Epithelial cell of prostate (primary cell): ENCODE results near the gene OR6B3.

Source experiments
- DNase-seq: peaks from one replicate; pipeline ENCODE4 v3.0.0-alpha.2; 2011; ENCODE audit warnings: low read depth, low spot score
- H3K27ac ChIP-seq: fragments of 450-650 bp; 2 replicates; pipeline ENCODE4 v1.5.1; 2017; ENCODE audit warnings: mild to moderate bottlenecking

OR6B3 gene

GRCh38 chr2:240053173-240054155 is at the start of gene OR6B3:
OR6B3 (minus strand) TSS chr2:240053521.
- DNase-seq: no peak
- H3K27ac ChIP-seq: no peak within 1 kb of the TSS

DNA sequence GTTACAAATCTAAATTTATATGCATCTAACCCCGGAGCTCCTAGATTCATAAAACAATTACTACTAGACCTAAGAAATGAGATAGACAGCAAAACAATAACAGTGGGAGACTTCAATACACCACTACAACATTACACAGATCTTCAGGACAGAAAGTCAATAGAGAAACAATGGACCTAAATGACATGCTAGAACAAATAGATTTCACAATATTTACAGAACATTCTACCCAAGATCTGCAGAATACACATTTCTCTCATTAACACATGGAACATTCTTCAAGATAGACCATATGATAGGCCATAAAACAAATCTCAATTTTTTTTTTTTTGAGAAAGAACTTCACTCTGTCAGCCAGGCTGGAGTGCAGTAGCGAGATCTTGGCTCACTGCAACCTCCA is 45.0 kb upstream of the OR6B3 start:
- DNase-seq: no peak
- H3K27ac ChIP-seq: no peak overlapping the region

DNA sequence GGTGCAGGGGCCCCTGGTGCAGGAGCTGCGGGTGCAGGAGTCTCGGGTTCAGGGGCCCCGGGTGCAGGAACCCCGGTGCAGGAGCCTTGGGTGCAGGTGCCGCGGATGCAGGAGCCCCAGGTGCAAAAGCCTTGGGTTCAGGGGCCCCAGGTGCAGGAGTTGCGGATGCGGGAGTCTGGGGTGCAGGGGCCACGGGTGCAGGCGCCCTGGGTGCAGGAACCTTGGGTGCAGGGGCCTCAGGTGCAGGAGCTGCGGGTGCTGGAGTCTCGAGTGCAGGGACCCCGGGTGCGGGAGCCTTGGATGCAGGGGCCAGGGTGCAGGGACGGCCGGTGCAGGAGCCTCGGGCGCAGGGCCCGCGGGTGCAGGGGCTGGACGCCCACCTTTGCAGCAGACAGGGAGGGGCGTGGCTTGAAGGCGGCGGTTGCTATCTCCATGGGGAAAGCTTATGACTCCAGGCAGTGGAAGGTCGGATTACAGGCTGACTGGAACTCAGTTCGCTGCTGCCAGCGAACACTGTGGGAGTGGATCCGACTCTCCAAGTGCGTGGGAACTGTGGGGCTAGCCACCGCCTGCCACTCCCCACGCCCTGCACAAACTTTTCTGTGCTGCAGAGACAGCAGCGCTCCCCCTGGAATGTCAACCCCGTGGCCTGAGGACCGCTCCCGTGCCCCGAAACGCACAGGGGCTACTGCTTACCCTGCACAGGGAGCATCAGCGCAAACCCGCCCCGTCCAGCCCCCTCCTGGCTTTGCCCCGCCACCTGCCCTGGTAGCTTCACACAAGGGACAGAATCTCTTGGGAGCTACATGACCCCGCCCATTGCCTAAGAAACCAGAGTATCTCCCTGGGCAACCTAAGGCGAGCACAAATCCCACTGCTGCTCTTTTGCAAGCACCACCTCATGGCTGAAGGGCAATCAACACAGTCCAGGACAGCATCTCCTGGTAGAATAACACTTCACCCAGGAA is 42.5 kb upstream of the OR6B3 start:
- H3K27ac ChIP-seq: no peak overlapping the region
- DNase-seq: no peak

DNA sequence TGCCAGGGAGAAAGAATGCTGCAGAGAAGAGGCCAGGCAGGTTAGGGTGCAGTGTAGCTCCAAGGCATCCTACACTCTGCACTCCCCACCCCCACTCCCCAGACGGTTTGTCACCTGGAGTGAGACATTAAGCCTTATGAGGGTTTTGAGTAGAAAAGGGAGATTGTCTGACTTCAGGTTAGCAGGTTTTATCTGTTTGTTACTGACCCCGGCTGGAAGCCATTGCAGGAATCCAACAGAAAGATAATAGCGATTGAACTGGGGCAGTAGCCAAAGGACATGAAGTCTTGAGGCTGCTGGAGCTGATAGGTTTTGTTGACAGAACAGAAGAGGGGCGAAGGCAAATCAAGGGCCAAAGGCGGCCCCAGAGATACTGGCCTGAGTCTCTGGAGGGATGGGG is 36.0 kb upstream of the OR6B3 start:
- no peak overlapping the region for H3K27ac ChIP-seq
- DNase-seq: no peak

DNA sequence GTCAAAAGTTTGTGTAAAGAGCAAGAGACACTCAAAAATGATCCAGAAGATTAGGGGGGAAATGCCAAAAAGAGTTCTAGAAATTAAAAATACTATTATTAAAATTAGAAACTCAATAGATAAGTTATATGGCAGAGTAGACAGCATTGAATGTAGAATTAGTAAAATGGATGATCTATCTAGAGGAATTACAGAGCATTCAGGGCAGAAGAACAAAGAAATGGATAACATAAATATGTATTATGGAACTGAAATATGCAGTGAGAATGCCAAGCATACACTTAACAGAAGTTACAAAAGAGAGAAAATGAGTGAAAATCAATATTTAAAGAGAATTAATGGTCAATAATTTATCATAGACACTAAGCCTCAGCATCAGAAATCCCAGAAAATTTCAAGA is 33.2 kb upstream of the OR6B3 start:
- DNase-seq: no peak
- H3K27ac ChIP-seq: no peak overlapping the region

DNA sequence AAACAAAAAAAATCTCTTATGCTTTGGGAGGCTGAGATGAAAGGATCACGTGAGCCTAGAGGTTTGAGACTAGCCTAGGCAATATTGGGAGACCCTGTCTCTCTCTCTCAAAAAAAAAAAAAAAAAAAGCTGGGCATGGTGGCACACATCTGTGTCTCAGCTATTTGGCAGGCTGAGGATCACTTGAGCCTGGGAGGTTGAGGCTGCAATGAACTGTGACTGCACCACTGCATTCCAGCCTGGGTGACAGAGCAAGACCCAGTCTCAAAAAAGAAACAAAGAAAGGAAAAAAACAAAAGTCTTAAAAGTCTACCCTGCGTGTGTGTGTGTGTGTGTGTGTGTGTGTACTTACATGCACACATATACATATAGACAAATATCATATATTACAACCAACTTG is 25.3 kb upstream of the OR6B3 start:
- H3K27ac ChIP-seq: no peak overlapping the region
- no peak for DNase-seq

- no peak for DNase-seq
- no peak overlapping the region for H3K27ac ChIP-seq
These were observed 24.1 kb upstream of the OR6B3 start for GRCh38 chr2:240077442-240077841.

DNA sequence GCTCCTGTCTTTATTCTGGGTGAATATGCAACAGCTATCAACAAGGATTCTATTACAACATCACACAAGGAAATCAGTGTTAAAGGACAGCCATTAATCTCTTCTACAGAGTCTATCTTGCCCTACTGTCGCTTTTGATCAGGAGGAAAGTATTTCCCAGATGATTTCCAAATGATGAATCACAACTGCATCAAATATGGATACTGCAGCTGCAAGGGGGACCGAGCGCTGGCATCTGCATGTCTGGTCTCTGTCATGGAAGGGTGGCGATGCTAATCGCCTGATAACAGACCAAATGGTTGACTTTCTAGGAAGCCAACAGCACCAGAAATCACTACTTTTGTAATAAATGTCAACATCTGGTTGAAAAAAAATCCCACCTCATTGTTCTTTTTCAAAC is 21.2 kb upstream of the OR6B3 start:
- no peak overlapping the region for H3K27ac ChIP-seq
- no peak for DNase-seq

DNA sequence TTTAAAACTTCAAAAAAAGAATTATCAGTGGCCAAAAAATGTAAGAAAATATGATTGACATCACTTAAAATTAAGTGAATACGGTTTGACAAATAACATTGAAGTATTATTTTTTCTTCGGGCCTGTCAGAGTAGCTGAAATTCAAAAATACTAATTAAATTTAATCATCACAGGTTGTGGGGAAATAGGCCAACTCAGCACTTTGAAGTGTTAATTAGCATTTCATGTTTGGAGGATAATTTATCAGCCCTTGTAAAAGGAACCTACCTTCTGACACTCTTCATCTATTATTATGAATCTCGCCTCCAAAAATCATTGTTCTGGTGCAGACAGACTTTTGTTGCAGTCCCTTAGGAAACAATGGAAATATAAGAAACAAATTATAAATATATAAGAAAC is 17.6 kb upstream of the OR6B3 start:
- H3K27ac ChIP-seq: no peak overlapping the region
- DNase-seq: no peak

DNA sequence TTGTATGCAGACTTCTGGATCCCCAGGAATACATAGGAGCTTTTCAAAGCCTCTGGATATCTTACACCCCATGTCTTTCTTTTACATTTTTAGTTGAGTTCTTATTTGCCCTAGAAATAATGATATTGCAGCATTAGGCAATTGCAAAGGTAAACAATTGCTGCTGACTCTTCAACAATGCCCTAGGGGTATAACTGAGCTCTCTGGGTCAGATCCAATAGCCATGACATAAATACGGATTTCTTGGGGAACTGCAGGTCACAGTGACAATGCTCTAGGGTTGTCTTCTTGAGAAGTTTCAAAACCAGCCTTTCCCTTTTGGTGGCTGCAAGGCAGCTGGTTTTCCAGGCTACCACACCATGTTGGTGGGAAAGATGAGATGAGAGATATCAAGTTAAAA is 16.5 kb upstream of the OR6B3 start:
- DNase-seq: no peak
- H3K27ac ChIP-seq: no peak overlapping the region

- H3K27ac ChIP-seq: no peak overlapping the region
- no peak for DNase-seq
These were observed 14.9 kb upstream of the OR6B3 start for GRCh38 chr2:240068193-240068592.

- H3K27ac ChIP-seq: no peak overlapping the region
- DNase-seq: no peak
These were observed 13.2 kb upstream of the OR6B3 start for GRCh38 chr2:240066489-240066888.

DNA sequence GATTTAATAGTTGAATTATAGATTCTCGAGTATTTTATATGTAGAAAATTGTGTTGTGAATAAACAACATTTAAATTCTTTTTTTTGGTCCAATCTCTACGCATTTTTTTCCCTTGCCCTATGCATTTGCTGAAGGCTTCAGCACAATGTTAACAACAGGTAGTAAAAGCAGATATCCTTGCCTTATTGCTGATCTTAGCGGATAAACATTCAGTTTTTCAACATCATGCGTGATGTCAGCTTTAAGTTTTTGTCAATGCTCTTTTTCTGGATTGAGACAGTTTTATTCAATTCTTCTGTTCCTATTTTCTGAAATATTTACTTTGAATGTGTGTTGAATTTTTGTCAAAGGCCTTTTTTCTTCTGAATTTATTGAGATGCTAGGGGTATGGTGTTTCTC is 11.6 kb upstream of the OR6B3 start:
- no peak overlapping the region for H3K27ac ChIP-seq
- DNase-seq: no peak

- no peak overlapping the region for H3K27ac ChIP-seq
- DNase-seq: no peak
These were observed 7.8 kb upstream of the OR6B3 start for GRCh38 chr2:240060977-240061591.

DNA sequence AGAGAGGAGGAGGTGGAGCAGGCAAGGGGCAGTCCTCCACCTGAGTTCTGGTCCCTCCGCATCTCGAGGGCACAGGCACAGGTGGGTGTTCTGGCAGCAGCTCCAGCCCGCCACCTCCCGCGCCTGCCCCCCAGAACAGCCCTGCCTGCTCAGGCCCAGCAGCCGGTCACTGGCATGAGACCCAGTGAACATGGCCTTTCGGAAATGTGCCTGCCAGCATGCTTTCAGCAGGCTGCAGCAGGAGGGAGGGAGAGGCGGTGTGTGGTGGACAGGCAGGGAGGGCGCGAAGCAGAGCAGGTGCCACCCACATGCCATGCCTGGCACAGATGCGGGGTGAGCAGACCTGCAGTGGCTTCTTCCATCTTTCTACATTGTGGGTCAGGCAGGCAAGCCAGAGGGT is 3.4 kb upstream of the OR6B3 start:
- H3K27ac ChIP-seq: no peak overlapping the region
- DNase-seq: no peak

DNA sequence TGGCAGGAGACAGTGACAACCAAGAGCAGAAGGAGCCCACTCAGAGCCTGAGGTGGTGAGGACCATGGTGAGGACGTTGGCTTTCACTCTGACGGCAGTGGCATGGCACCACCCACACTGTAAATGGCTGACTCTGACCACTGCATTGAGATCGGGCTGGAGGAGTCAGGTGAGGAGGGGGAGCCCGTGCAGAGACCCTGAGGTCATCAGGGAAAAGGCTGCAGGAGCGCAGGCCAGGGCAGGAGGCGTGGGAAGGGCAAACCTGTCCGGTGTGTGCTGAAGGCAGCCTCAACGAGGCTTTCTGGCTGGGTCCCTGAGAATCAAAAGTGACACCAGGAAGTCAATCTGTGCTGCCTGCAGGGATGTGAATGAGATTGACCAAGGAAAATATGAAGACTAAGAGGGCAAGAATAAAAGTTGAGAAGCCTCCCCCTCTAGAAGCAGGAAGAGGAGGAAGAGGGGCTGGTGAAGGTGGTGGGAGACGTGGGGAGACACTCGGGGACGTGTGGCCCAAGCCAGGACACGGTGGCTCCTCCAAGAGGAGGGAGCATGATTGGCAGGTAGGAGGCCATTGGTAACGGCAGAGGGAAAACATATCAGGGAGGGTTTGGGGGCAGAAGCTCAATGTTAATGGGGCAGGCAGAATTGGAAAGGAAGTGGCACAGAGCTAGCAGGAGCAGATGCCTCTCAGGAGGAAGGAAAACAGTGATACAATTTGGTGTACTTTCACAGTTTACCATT is 2.0 kb upstream of the OR6B3 start:
- no peak overlapping the region for H3K27ac ChIP-seq
- DNase-seq: no peak

DNA sequence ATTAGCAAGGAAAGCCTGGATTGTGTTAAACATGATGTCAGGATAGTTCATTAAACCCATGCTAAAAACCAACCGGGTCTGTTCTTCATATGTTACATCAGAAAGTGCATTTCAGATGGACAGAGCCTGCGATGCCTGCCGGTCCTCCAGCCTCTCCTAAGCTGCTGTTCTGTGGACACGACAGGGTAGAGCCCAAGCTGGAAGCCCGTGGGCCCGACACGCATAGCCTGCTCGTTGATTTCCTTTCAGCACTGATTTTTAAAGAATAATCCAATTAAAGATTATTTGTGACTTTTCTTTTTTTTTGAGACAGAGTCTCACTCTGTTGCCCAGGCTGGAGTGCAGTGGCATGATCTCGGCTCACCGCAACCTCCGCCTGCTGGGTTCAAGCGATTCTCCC is 797 bp downstream of the OR6B3 start:
- no peak for DNase-seq
- H3K27ac ChIP-seq: no peak overlapping the region

DNA sequence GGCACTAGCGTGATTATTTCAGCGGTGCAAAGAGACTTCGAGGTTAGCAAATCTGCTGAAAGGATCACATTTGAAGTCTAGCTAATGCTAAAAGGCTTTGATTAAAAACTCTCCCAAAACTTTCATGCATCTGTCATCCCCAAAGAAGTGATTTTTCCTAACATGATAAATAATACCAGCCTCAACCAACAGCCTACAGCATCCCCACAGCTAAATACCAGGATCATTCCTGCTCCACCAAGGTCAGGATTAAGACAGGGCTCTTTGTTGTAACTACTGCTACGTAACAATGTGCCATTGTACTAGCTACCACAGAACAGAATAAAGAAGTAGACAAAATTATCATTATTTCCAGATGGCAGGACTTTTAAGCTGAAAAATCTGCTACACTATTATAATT is 1.6 kb downstream of the OR6B3 start:
- DNase-seq: no peak
- no peak overlapping the region for H3K27ac ChIP-seq

- H3K27ac ChIP-seq: no peak overlapping the region
- DNase-seq: no peak
These were observed 3.0 kb downstream of the OR6B3 start for GRCh38 chr2:240050278-240050677.

DNA sequence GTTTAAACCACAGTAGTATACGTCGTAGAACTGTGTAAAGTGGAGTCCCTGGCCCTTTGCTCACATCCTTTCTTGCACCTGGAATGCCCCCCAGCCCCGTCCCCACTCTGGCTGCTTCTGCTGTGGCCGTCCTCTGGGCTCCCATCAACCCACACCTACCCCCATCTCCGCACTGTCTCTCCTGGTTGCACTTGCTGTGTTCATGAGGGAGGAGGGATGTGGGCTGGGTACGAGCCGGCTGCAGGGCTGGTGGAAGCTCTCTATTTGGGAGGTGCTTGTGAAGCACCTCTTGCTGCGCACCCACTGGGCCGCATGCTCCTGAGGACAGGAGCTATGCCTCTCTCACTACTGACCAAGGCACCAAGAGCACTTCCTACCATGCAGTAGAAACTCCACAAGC is 5.1 kb downstream of the OR6B3 start:
- H3K27ac ChIP-seq: no peak overlapping the region
- no peak for DNase-seq
